HepG2 (cell line): Measurements from ENCODE around the gene ANAPC2. TPM values are rescaled to one million over a fixed set of nuclear protein-coding genes. Genes with fewer than 3 reads are reported as not detected.
A peak's percentile ranks its signal among the peaks of the same experiment; 100 is the strongest.

Experiments used
- BRD4 ChIP-seq: sonication (generic); formaldehyde crosslinking; IDR thresholded peaks from 2 replicates; pipeline ENCODE4 v1.4.0; 2020; ENCODE audit warnings: missing genetic modification reagents
- EEA1 ChIP-seq: sonication (generic); formaldehyde crosslinking; IDR thresholded peaks from 2 replicates; pipeline ENCODE4 v1.5.1; 2020; ENCODE audit warnings: mild to moderate bottlenecking, missing genetic modification reagents, borderline replicate concordance
- ISX ChIP-seq: sonication (generic); formaldehyde crosslinking; conservative IDR thresholded peaks from 2 replicates; pipeline ENCODE4 v1.5.0; 2020; ENCODE audit warnings: missing genetic modification reagents
- MAFG ChIP-seq: sonication (generic); formaldehyde crosslinking; IDR thresholded peaks from 2 replicates; pipeline ENCODE4 v1.5.1; 2020; ENCODE audit warnings: mild to moderate bottlenecking, missing genetic modification reagents
- PAX8 ChIP-seq: sonication (generic); formaldehyde crosslinking; IDR thresholded peaks from 2 replicates; pipeline ENCODE4 v1.8.0; 2022; ENCODE audit warnings: mild to moderate bottlenecking, missing genetic modification reagents, borderline replicate concordance
- PITX1 ChIP-seq: sonication (generic); formaldehyde crosslinking; IDR thresholded peaks from 2 replicates; pipeline ENCODE4 v1.5.1; 2020; ENCODE audit warnings: mild to moderate bottlenecking, missing genetic modification reagents
- ZNF530 ChIP-seq: sonication (generic); formaldehyde crosslinking; IDR thresholded peaks from 2 replicates; pipeline ENCODE4 v1.5.0; 2020; ENCODE audit warnings: low read depth, mild to moderate bottlenecking, missing genetic modification reagents
- ZNF607 ChIP-seq: sonication (generic); formaldehyde crosslinking; IDR thresholded peaks from 2 replicates; pipeline ENCODE4 v1.5.1; 2020; ENCODE audit warnings: missing genetic modification reagents, mild to moderate bottlenecking, borderline replicate concordance
- polyA plus RNA-seq, 8 experiments: library from polyadenylated mRNA; depleted of rRNA in 3 of 8; stranded (reverse) in 7 of 8; unstranded in 1 of 8; fragments of >200 nt; fragmentation: Illumina TruSeq in 4 of 8; extraction: Trizol in 4 of 8; gene quantifications; 2 replicates each; pipeline versions ENCODE4 v1.2.1 to v1.2.3, GENCODE V29; 2011 to 2016; ENCODE audit warnings: low read depth in 4 of 8, missing spikeins in 1 of 8, mixed read lengths in 1 of 8; ENCODE audit not compliant: insufficient read depth in 1 of 8
- total RNA-seq, 5 experiments: library from RNA; depleted of rRNA; stranded (reverse); fragments of >200 nt; fragmentation: Illumina TruSeq; extraction: Trizol; gene quantifications; 2 replicates each; pipeline ENCODE4 v1.2.3, GENCODE V29; 2016; ENCODE audit warnings: low read depth in 1 of 5
- TF ChIP-seq, protein P1 (sequence below): IDR thresholded peaks from 2 replicates; pipeline ENCODE4 v1.6.1; 2016; ENCODE audit warnings: mild to moderate bottlenecking, missing biosample characterization, missing genetic modification reagents
- TF ChIP-seq, protein P2 (sequence below): sonication (generic); formaldehyde crosslinking; IDR thresholded peaks from 2 replicates; pipeline ENCODE4 v1.8.1; 2022; ENCODE audit warnings: mild to moderate bottlenecking, missing genetic modification reagents
- TF ChIP-seq, protein P3 (sequence below): sonication (generic); formaldehyde crosslinking; IDR thresholded peaks from 2 replicates; pipeline ENCODE4 v1.4.0; 2020; ENCODE audit warnings: mild to moderate bottlenecking, missing genetic modification reagents
- TF ChIP-seq, protein P4 (sequence below): sonication (generic); formaldehyde crosslinking; IDR thresholded peaks from 2 replicates; pipeline ENCODE4 v1.5.1; 2020; ENCODE audit warnings: missing genetic modification reagents, mild to moderate bottlenecking, borderline replicate concordance
- TF ChIP-seq, protein P5 (sequence below): sonication (generic); formaldehyde crosslinking; IDR thresholded peaks from 2 replicates; pipeline ENCODE4 v1.5.1; 2020; ENCODE audit warnings: mild to moderate bottlenecking, missing genetic modification reagents, borderline replicate concordance
- TF ChIP-seq, protein P6 (sequence below): sonication (generic); formaldehyde crosslinking; IDR thresholded peaks from 2 replicates; pipeline ENCODE4 v1.4.0; 2020; ENCODE audit warnings: missing genetic modification reagents

Gene ANAPC2
- total and polyA plus RNA-seq, 2 of the 13 experiments (the other 11 are each of a cell fraction or from before 2014, with no cell fraction given): 12.3 to 15.4 TPM

DNA sequence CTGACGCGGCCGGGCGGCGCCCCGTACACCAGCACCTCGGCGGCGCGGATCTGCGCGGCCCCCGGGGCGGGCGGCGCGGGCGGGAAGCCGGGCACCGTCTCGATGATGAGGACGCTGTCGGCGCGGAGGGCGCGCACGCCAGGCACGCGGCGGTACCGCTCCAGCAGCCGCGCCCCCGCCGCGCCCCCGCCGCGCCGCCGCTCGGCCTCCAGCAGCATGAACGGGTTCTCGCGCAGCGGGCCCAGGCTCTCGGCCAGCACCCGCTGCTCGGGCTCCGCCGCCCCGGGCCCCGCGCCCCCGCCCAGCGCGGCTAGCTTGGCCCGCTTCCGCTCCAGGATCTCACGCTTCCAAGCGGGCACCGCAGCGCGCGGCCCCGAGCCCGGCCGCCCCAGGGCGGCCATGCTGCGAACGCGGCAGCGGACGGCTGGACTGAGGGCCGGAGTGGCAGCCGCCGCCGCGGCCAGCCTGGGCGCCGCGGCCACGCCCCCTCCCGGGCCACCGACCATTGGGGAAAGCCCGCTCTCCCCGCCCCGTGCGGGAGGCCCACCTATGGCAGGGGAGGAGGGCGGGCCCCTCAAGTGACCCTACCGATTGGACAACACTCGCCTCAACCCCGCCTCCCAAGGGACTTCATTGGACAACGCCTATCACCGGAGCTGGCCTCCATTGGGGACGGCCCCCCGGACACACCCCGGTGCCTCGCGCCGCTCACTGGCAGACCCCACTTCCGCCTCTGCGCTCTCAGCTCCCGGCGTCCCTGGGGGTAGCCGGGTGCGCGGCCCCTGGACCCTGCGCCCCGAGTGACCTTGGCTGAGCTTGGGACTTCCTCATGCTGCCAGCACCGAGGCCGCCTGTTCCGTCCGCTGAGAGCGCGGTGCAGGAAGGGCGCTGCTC lies 12.2 kb upstream of the ANAPC2 start, which contains the start of gene TPRN (continued):
- TF ChIP-seq, protein P1, sequence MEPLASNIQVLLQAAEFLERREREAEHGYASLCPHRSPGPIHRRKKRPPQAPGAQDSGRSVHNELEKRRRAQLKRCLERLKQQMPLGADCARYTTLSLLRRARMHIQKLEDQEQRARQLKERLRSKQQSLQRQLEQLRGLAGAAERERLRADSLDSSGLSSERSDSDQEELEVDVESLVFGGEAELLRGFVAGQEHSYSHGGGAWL (CRISPR knock-in tag): peak; percentile 80; the same call in 1 of the 2 replicates
- TF ChIP-seq ZNF530 (CRISPR knock-in tag) (no peak), EEA1 (CRISPR knock-in tag) (no peak), BRD4 (CRISPR knock-in tag) (peak; percentile 89), PITX1 (CRISPR knock-in tag) (peak; percentile 72), PAX8 (peak; percentile 69; the same call in 1 of the 2 replicates), ISX (no peak), ZNF607 (CRISPR knock-in tag) (peak; percentile 72; the same call in 1 of the 2 replicates), MAFG (CRISPR knock-in tag) (no peak)
- TF ChIP-seq, protein P2, sequence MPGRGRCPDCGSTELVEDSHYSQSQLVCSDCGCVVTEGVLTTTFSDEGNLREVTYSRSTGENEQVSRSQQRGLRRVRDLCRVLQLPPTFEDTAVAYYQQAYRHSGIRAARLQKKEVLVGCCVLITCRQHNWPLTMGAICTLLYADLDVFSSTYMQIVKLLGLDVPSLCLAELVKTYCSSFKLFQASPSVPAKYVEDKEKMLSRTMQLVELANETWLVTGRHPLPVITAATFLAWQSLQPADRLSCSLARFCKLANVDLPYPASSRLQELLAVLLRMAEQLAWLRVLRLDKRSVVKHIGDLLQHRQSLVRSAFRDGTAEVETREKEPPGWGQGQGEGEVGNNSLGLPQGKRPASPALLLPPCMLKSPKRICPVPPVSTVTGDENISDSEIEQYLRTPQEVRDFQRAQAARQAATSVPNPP (CRISPR knock-in tag): peak; percentile 83; the same call in 1 of the 2 replicates
- TF ChIP-seq, protein P3, sequence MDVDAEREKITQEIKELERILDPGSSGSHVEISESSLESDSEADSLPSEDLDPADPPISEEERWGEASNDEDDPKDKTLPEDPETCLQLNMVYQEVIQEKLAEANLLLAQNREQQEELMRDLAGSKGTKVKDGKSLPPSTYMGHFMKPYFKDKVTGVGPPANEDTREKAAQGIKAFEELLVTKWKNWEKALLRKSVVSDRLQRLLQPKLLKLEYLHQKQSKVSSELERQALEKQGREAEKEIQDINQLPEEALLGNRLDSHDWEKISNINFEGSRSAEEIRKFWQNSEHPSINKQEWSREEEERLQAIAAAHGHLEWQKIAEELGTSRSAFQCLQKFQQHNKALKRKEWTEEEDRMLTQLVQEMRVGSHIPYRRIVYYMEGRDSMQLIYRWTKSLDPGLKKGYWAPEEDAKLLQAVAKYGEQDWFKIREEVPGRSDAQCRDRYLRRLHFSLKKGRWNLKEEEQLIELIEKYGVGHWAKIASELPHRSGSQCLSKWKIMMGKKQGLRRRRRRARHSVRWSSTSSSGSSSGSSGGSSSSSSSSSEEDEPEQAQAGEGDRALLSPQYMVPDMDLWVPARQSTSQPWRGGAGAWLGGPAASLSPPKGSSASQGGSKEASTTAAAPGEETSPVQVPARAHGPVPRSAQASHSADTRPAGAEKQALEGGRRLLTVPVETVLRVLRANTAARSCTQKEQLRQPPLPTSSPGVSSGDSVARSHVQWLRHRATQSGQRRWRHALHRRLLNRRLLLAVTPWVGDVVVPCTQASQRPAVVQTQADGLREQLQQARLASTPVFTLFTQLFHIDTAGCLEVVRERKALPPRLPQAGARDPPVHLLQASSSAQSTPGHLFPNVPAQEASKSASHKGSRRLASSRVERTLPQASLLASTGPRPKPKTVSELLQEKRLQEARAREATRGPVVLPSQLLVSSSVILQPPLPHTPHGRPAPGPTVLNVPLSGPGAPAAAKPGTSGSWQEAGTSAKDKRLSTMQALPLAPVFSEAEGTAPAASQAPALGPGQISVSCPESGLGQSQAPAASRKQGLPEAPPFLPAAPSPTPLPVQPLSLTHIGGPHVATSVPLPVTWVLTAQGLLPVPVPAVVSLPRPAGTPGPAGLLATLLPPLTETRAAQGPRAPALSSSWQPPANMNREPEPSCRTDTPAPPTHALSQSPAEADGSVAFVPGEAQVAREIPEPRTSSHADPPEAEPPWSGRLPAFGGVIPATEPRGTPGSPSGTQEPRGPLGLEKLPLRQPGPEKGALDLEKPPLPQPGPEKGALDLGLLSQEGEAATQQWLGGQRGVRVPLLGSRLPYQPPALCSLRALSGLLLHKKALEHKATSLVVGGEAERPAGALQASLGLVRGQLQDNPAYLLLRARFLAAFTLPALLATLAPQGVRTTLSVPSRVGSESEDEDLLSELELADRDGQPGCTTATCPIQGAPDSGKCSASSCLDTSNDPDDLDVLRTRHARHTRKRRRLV (CRISPR knock-in tag): no peak
- TF ChIP-seq, protein P4, sequence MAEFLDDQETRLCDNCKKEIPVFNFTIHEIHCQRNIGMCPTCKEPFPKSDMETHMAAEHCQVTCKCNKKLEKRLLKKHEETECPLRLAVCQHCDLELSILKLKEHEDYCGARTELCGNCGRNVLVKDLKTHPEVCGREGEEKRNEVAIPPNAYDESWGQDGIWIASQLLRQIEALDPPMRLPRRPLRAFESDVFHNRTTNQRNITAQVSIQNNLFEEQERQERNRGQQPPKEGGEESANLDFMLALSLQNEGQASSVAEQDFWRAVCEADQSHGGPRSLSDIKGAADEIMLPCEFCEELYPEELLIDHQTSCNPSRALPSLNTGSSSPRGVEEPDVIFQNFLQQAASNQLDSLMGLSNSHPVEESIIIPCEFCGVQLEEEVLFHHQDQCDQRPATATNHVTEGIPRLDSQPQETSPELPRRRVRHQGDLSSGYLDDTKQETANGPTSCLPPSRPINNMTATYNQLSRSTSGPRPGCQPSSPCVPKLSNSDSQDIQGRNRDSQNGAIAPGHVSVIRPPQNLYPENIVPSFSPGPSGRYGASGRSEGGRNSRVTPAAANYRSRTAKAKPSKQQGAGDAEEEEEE (CRISPR knock-in tag): no peak
- TF ChIP-seq, protein P5, sequence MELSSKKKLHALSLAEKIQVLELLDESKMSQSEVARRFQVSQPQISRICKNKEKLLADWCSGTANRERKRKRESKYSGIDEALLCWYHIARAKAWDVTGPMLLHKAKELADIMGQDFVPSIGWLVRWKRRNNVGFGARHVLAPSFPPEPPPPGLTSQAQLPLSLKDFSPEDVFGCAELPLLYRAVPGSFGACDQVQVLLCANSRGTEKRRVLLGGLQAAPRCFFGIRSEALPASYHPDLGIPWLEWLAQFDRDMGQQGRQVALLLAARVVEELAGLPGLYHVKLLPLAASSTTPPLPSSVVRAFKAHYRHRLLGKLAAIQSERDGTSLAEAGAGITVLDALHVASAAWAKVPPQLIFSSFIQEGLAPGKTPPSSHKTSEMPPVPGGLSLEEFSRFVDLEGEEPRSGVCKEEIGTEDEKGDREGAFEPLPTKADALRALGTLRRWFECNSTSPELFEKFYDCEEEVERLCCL (CRISPR knock-in tag): no peak
- TF ChIP-seq, protein P6, sequence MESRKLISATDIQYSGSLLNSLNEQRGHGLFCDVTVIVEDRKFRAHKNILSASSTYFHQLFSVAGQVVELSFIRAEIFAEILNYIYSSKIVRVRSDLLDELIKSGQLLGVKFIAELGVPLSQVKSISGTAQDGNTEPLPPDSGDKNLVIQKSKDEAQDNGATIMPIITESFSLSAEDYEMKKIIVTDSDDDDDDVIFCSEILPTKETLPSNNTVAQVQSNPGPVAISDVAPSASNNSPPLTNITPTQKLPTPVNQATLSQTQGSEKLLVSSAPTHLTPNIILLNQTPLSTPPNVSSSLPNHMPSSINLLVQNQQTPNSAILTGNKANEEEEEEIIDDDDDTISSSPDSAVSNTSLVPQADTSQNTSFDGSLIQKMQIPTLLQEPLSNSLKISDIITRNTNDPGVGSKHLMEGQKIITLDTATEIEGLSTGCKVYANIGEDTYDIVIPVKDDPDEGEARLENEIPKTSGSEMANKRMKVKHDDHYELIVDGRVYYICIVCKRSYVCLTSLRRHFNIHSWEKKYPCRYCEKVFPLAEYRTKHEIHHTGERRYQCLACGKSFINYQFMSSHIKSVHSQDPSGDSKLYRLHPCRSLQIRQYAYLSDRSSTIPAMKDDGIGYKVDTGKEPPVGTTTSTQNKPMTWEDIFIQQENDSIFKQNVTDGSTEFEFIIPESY (CRISPR knock-in tag): no peak; the same call in 1 of the 2 replicates
